Spleen (tissue), 7 donors: ENCODE measurements around the gene KRTAP16-1.

Experiments
- CTCF ChIP-seq, 11 experiments: fragments of 200-600 bp in 7 of 11; fragments of 450-650 bp in 4 of 11; sonication (generic) in 4 of 11; IDR thresholded peaks in 8 of 11; conservative IDR thresholded peaks in 3 of 11; 1 replicate in 7 of 11; 2 replicates in 4 of 11; pipeline versions ENCODE4 v1.4.0 to v1.8.0; 2016 to 2021; ENCODE audit warnings: antibody characterized with exemption in 11 of 11, inconsistent platforms in 4 of 11, mild to moderate bottlenecking in 1 of 11
- POLR2A ChIP-seq, 3 donors: fragments of 450-650 bp; IDR thresholded peaks; one replicate each; pipeline ENCODE4 v1.5.1; 2017; ENCODE audit warnings: antibody characterized with exemption in 3 of 3, mild to moderate bottlenecking in 1 of 3
- POLR2AphosphoS5 ChIP-seq, 3 donors: sonication (generic); formaldehyde crosslinking; IDR thresholded peaks; one replicate each; pipeline ENCODE4 v1.5.1; 2017; ENCODE audit warnings: antibody characterized with exemption in 3 of 3
- donor health status: DM: no; HTN: no; CAD: no; lungs with moderate emphysema.
- donor health status: DM: no; HTN: no; CAD: no.
- donor health status: DM: no; HTN: no; CAD: no.

GRCh38 chr17:41328207-41328606 is 19.1 kb upstream of the KRTAP16-1 start:
- TF ChIP-seq POLR2AphosphoS5 (IDR thresholded peaks at IDR 0.05) (no peak), CTCF (IDR thresholded peaks at IDR 0.05 in 8 of 11, conservative IDR thresholded peaks at IDR 0.05 in 3 of 11) (no peak), POLR2A (IDR thresholded peaks at IDR 0.05) (no peak)
